GM21723 (cell line): Measurements from ENCODE around the gene ZNF746.

Experiments
- ATAC-seq: cut with Tn5 transposase; IDR thresholded peaks from one replicate; pipeline ENCODE4 v1.9.1; 2021; ENCODE audit warnings: mild to moderate bottlenecking, moderate library complexity; ENCODE audit not compliant: unreplicated experiment

Gene ZNF746

DNA sequence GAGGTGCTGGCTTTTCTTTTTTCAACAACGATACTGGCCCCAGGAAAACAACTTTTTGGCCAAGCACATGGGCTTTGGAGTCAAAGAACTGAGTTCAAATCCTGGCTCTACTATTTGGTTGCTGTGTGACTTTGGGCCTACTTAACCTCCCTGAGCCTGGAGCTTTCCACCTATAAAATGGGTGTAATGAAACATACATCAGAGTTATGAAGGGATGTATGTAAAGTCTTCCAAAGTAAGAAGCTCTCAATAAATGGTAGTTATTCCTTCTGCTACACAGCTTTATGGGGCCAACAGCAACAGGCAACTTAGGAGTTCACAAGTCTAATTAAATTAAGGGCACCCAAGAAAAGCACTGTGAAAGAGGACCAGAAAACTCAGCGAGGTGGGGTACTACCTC is 69.7 kb downstream of the ZNF746 start:
- ATAC-seq = no peak

DNA sequence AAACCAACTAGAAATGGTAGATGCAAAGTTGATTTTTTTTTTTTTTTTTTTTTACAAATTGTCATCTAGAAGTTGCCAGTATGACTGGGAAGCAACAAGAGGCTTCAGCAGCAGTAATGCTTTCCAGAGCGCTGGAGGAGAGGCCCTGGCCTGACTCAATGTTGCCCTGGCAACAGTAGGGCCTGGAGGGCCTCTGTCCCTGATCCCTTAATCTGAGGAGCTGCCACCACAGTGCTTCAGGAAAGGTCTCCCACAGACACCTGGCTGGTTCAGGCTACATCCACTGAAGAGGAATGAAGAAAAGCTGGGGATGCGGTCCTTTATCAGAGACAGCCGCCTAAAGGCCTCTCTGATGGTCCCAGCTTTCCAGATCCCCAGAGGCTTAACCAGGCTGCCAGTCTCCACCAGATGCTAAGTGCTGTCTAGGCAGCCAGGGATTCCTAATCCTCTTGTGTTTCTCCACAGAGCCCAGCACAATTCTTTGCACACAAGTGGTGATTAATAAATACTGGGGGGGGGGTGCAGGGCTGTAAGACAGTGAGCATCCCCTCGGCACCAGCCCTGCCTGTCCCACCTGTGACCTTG is 70.4 kb downstream of the ZNF746 start:
- ATAC-seq = no peak

DNA sequence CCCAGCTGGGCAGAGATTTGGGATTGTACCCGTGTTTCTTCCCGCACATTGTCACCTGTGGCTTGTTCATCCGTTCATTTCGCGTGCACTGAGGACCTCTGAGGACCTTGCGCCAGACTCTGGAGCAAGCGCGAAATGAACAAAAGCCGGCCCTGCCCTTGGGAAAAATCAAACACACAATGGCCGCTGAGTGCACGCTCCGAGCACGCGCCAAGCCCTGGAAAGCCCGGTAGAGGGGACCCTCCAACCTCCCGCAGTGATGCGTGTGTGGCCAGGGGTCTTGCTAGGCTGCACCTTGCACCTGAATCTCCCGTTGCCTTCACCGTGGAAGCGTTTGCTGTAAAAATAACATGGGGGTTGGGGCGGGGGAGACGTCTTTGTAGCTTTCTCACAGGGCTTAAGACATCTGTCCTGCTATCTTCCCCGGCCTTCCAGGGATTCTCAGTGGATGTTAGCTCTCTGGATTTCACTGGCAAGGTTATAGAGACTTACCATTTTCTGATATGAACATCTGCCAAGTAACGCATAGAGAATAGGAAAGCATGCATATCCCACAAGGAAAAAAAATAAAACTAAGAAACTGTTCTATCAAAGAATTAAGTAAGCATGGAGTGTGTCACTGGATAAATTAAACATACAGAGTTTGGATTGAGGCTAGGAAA is 74.0 kb downstream of the ZNF746 start:
- no peak for ATAC-seq

DNA sequence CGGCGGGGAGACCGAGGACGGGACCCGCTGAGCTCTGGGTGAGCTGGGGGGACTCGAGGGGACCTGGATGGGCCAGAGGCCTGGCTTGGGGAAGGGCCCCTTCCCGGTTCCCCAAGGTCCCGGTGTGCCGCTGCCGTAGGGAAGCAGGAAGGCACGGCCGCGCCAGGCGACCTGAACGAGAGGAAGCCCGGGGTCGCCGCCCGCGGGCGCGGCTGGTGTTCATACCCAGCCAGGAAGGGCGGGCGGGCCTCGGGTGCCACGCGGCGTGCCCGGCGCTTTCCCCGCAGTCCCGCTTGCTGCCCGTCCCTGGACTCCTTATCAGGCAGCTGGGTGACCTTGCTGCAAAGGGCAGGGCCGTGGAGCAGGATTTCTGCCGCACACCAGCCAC is 74.7 kb downstream of the ZNF746 start:
- no peak for ATAC-seq
